Measurements from ENCODE around the gene OLFM1. TPM values are rescaled to one million over a fixed set of nuclear protein-coding genes. Genes with fewer than 3 reads are reported as not detected.

Gene OLFM1
- total and polyA plus RNA-seq, 2 of the 4 experiments (the other 2 are of a cell fraction), result 0.36 to 0.38 TPM

DNA sequence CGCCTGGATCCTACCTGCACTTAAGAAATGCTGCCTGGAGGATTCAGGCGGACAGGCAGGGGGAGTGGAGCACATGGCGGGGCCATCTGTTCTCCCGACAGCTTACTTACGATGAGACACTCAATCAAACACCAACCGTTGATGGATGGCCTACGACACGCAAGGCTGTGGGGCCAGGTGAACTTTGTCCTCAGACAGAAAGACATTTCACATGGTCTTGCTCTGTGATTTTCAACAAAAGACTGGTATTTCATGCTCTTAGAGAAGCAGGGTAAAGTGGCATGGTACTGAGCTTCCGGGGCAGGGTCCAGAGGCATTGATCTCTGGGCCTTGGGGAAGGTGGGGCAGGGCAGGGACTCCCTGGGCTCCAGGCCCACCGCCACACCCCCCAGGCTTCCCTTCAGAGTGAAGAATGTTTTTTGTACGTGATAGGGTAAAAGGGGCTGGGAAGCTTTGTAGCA is 9.1 kb upstream of the OLFM1 start:
- H3K18ac ChIP-seq (ENCODE audit: low read depth, low read length), result no peak overlapping the region
- no peak overlapping the region for H4K91ac ChIP-seq (ENCODE audit: insufficient read depth, low read depth, low read length)
- H2BK20ac ChIP-seq (ENCODE audit: low read depth, low read length), result no peak overlapping the region
- no peak overlapping the region for H2BK5ac ChIP-seq (ENCODE audit: low read depth, low read length, poor library complexity, severe bottlenecking)
- no peaks in the 10 kb centered on the region for H3K79me1 ChIP-seq (ENCODE audit: low read depth in 1 of 2, low read length in 2 of 2)
- no peak overlapping the region for H4K8ac ChIP-seq (ENCODE audit: low read depth in 2 of 2, low read length in 2 of 2)
- no TSS peak for BruUV-seq (replicated peaks)
- 37% methylated on average over 6 of the region's 11 CpGs; no CpG with 5 or more reads in 1 of the 2 experiments for WGBS, 2 experiments (ENCODE audit: extremely low coverage in 2 of 2, insufficient read length in 1 of 2)
- H2AK5ac ChIP-seq (ENCODE audit: low read depth, low read length), result no peak overlapping the region
- TF ChIP-seq CEBPB (IDR thresholded peaks at IDR 0.05; ENCODE audit: low read depth, low read length), result no peak
- no peak for TF ChIP-seq NFE2L2 (IDR thresholded peaks at IDR 0.05; ENCODE audit: low read depth, low read length)
- no peak for TF ChIP-seq BHLHE40 (IDR thresholded peaks at IDR 0.05; ENCODE audit: low read depth, low read length)
- TF ChIP-seq USF2 (IDR thresholded peaks at IDR 0.05; ENCODE audit: low read depth, low read length), result no peak
- no peak for TF ChIP-seq MAZ (IDR thresholded peaks at IDR 0.05; ENCODE audit: borderline replicate concordance, low read depth, low read length)
- TF ChIP-seq, protein P1, sequence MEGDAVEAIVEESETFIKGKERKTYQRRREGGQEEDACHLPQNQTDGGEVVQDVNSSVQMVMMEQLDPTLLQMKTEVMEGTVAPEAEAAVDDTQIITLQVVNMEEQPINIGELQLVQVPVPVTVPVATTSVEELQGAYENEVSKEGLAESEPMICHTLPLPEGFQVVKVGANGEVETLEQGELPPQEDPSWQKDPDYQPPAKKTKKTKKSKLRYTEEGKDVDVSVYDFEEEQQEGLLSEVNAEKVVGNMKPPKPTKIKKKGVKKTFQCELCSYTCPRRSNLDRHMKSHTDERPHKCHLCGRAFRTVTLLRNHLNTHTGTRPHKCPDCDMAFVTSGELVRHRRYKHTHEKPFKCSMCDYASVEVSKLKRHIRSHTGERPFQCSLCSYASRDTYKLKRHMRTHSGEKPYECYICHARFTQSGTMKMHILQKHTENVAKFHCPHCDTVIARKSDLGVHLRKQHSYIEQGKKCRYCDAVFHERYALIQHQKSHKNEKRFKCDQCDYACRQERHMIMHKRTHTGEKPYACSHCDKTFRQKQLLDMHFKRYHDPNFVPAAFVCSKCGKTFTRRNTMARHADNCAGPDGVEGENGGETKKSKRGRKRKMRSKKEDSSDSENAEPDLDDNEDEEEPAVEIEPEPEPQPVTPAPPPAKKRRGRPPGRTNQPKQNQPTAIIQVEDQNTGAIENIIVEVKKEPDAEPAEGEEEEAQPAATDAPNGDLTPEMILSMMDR (conservative IDR thresholded peaks at IDR 0.05; ENCODE audit: low read depth, low read length), result no peak
- TF ChIP-seq RAD21 (IDR thresholded peaks at IDR 0.05; ENCODE audit: low read length), result no peak
- no peak for TF ChIP-seq SMC3 (IDR thresholded peaks at IDR 0.05; ENCODE audit: low read depth, low read length)
- TF ChIP-seq ELK1 (IDR thresholded peaks at IDR 0.05; ENCODE audit: borderline replicate concordance, low read depth, low read length), result no peak
- TF ChIP-seq RCOR1 (IDR thresholded peaks at IDR 0.05; ENCODE audit: insufficient replicate concordance, low read length), result no peak
- no peak for TF ChIP-seq RFX5 (IDR thresholded peaks at IDR 0.05; ENCODE audit: low read depth, low read length)
- TF ChIP-seq FOS (IDR thresholded peaks at IDR 0.05; ENCODE audit: low read depth, low read length), result no peak
- no peak for TF ChIP-seq CHD1 (IDR thresholded peaks at IDR 0.05; ENCODE audit: low read depth, low read length)
- no peak for TF ChIP-seq MXI1 (IDR thresholded peaks at IDR 0.05; ENCODE audit: borderline replicate concordance, low read depth, low read length)
- TF ChIP-seq POLR2A (IDR thresholded peaks at IDR 0.05; ENCODE audit: low read depth, low read length), result no peak
- TF ChIP-seq MAFK (IDR thresholded peaks at IDR 0.05; ENCODE audit: low read depth, low read length), result no peak
- no peak overlapping the region for H3K9ac ChIP-seq (ENCODE audit: low read depth, low read length)
- no peak overlapping the region for H2BK15ac ChIP-seq (ENCODE audit: low read depth, low read length)
- POLR2A ChIA-PET (ENCODE audit: unreplicated experiment), result no interaction called here
- H3K4me3 ChIP-seq (ENCODE audit: insufficient read depth, low read depth, low read length), result no peak overlapping the region
- H3K23ac ChIP-seq (ENCODE audit: low read depth, low read length), result no peak overlapping the region
- H4K20me1 ChIP-seq (ENCODE audit: insufficient read depth, low read length), result no peaks in the 10 kb centered on the region
- no peaks in the 10 kb centered on the region for H3K9me1 ChIP-seq (ENCODE audit: insufficient read depth, low read length)
- no peak overlapping the region for H3K4ac ChIP-seq (ENCODE audit: low read depth, low read length)
- no peak overlapping the region for H3K56ac ChIP-seq (ENCODE audit: extremely low read depth, insufficient read depth, low read length)
- DNase-seq, result no peak
- H2AFZ ChIP-seq (replicated peaks; ENCODE audit: low read length, poor library complexity), result no peak overlapping the region
- in situ Hi-C loops (cut with MboI; ENCODE audit: low sequenced_read_pairs), result no loop called here
- no peak overlapping the region for H2BK120ac ChIP-seq (ENCODE audit: low read depth, low read length)
- dilution Hi-C loops (cut with HindIII; ENCODE audit: low sequenced_read_pairs, unreplicated experiment), result no loop called here
- H3K27ac ChIP-seq (ENCODE audit: insufficient read depth, low read length), result no peak overlapping the region
- no peak overlapping the region for H3K4me2 ChIP-seq (ENCODE audit: low read depth, low read length)
- no peak overlapping the region for H2AK9ac ChIP-seq (replicated peaks; ENCODE audit: low read depth, low read length, poor library complexity)
- CTCF ChIA-PET, result no interaction called here
- H3K4me1 ChIP-seq (ENCODE audit: control insufficient read depth, insufficient read depth, low read length), result no peaks in the 10 kb centered on the region
- intact Hi-C loops (cut with micrococcal nuclease), result no loop called here
- H3K36me3 ChIP-seq (ENCODE audit: control insufficient read depth, insufficient read depth, low read length), result no peaks in the 10 kb centered on the region
- no peak for ATAC-seq (ENCODE audit: low read depth)
- H3K27me3 ChIP-seq (ENCODE audit: control insufficient read depth, insufficient read depth, low read length), result peaks cover 34% of the 10 kb centered on the region
- no peaks in the 10 kb centered on the region for H3K9me3 ChIP-seq (ENCODE audit: control insufficient read depth, insufficient read depth, low read length)
- no peak overlapping the region for H3K14ac ChIP-seq (replicated peaks; ENCODE audit: low read depth, low read length)
- H4K5ac ChIP-seq (ENCODE audit: low read depth, low read length), result no peak overlapping the region

All from IMR-90 (cell line).